Keratinocyte (primary cell): ENCODE measurements around the gene FANK1.

Experiments
- CTCF ChIP-seq, 3 experiments: IDR thresholded peaks in 1 of 3; conservative IDR thresholded peaks in 1 of 3; optimal IDR thresholded peaks in 1 of 3; 2 replicates in 2 of 3; 3 replicates in 1 of 3; pipeline versions ENCODE3 to v1.5.1; 2011; ENCODE audit warnings: low read length in 3 of 3, mild to moderate bottlenecking in 3 of 3, moderate library complexity in 2 of 3, control low read depth in 1 of 3, inconsistent platforms in 1 of 3; ENCODE audit not compliant: insufficient read depth in 2 of 3; ENCODE audit errors: extremely low read depth in 1 of 3
- EZH2 ChIP-seq: IDR thresholded peaks from one replicate; pipeline ENCODE4 v1.6.1; 2012; ENCODE audit warnings: inconsistent platforms, mild to moderate bottlenecking, low read length, moderate library complexity

GRCh38 chr10:125859128-125859817, 37.1 kb upstream of the FANK1 start:
- TF ChIP-seq CTCF (optimal IDR thresholded peaks at IDR 0.05 in 1 of 3, IDR thresholded peaks at IDR 0.05 in 1 of 3, conservative IDR thresholded peaks at IDR 0.05 in 1 of 3; ENCODE audit: extremely low read depth in 1 of 3, insufficient read depth in 2 of 3, low read length in 3 of 3) (no peak), EZH2 (no peak)
